MM.1S (cell line): Measurements from ENCODE around the gene TECTB.

ENCODE experiments used
- EZH2 ChIP-seq: fragments of 300-600 bp; sonication (generic); optimal IDR thresholded peaks from 2 replicates; pipeline ENCODE3; 2017; ENCODE audit warnings: low read depth, mild to moderate bottlenecking, antibody characterized with exemption, low read length, mixed read lengths
- EZH2phosphoT487 ChIP-seq: fragments of 300-600 bp; sonication (generic); IDR thresholded peaks from 2 replicates; pipeline ENCODE4 v1.6.1; 2018; ENCODE audit warnings: antibody characterized with exemption, low read length
- TF ChIP-seq, protein P1 (sequence below): fragments of 300-600 bp; sonication (generic); IDR thresholded peaks from 2 replicates; pipeline ENCODE4 v1.5.1; 2016; ENCODE audit warnings: antibody characterized with exemption, low read length, mixed read lengths

- TF ChIP-seq, protein P1, sequence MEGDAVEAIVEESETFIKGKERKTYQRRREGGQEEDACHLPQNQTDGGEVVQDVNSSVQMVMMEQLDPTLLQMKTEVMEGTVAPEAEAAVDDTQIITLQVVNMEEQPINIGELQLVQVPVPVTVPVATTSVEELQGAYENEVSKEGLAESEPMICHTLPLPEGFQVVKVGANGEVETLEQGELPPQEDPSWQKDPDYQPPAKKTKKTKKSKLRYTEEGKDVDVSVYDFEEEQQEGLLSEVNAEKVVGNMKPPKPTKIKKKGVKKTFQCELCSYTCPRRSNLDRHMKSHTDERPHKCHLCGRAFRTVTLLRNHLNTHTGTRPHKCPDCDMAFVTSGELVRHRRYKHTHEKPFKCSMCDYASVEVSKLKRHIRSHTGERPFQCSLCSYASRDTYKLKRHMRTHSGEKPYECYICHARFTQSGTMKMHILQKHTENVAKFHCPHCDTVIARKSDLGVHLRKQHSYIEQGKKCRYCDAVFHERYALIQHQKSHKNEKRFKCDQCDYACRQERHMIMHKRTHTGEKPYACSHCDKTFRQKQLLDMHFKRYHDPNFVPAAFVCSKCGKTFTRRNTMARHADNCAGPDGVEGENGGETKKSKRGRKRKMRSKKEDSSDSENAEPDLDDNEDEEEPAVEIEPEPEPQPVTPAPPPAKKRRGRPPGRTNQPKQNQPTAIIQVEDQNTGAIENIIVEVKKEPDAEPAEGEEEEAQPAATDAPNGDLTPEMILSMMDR: no peak
- TF ChIP-seq EZH2: no peak
- no peak for TF ChIP-seq EZH2phosphoT487
Measured at GRCh38 chr10:112335111-112335867, 52.1 kb downstream of the TECTB start.
